ENCODE results near the gene KRABD2.

KRABD2 gene

DNA sequence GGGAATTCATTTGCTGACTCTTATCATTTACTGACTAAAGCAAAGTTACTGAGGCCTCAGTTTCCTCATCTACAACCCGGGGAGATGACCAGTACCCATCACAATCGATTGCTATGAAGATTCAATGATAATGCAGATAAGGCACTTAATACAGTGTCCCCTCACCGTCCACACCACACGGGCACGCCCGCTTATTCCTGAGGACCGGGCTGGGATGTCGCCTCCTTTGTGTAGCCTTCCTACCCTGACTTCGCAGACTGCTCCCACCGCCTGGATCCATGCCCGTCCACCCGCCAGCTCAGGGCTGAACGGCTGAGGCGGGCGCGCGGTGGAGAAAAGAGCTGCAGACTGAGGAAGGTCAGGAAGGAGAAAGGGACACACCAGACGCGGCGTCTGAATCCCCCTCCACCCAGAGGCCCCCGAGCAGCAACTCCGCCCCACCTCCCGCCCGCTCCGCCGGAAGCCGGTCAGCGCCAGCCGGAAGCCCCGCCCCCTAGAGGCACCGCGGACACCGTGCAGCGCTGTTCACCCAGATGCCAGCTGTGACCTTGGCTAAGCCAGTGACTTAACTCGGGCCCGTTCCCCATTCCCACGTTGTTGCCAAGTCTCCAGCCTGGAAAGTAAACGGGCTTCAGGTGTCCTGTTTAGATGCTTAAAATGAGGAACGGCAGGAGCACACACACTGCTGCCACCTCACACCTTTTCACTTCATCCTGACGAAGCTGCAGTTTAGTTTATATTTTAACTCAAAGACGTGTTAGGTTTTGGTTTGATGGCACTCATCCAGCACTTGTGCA is at the start of gene KRABD2:
TSS of gene KRABD2 (minus strand) at position 434 of the 797 bp plus-strand sequence.
- DNase-seq (peak; percentile 94 to 96 (median 95)), ATAC-seq (peak; percentile 97 to 99 (median 99))
- Histone ChIP-seq H3K4me1 (peaks cover 0 to 20% (median 14%) of the 10 kb centered on the region in 4 donors), H3K36me3 (peaks cover 10 to 45% (median 26%) of the 10 kb centered on the region in 4 donors), H3K4me3 (peak within 1 kb of the TSS; percentile 60 to 85 (median 73)), H3K27me3 (no peaks in the 10 kb centered on the region), H3K27ac (peak within 1 kb of the TSS; percentile 49 to 66 (median 57)), H3K9me3 (no peaks in the 10 kb centered on the region)
- peak; percentile 67 for TF ChIP-seq POLR2A (IDR thresholded peaks at IDR 0.05)
- TF ChIP-seq, protein P1, sequence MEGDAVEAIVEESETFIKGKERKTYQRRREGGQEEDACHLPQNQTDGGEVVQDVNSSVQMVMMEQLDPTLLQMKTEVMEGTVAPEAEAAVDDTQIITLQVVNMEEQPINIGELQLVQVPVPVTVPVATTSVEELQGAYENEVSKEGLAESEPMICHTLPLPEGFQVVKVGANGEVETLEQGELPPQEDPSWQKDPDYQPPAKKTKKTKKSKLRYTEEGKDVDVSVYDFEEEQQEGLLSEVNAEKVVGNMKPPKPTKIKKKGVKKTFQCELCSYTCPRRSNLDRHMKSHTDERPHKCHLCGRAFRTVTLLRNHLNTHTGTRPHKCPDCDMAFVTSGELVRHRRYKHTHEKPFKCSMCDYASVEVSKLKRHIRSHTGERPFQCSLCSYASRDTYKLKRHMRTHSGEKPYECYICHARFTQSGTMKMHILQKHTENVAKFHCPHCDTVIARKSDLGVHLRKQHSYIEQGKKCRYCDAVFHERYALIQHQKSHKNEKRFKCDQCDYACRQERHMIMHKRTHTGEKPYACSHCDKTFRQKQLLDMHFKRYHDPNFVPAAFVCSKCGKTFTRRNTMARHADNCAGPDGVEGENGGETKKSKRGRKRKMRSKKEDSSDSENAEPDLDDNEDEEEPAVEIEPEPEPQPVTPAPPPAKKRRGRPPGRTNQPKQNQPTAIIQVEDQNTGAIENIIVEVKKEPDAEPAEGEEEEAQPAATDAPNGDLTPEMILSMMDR (IDR thresholded peaks at IDR 0.05): peak; percentile 49 to 59 (median 54)
- 2% methylated on average over 16 of the region's 41 CpGs for WGBS (ENCODE audit: insufficient coverage, low coverage, low lambda C conversion rate, missing lambda C conversion rate)
- intact Hi-C loops (cut with DNase I): no loop called here

DNA sequence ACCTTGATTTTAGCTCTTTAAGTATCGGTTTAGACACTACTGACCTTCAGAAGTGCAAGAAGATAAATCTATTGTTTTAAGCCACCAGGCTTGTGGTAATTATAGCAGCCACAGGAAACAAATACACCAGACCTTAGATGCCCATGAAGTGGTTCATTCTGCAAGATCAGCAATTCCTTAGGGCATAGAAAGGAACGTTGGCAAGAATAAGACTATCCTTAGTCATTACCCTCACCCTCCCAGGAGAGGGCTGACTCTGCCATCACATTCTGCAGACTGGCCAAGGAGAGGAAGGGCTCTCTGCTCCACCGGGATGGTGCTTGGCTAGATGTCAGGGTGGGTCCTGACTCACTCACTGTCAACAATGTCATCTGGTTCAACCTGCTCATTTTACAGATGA is 45.1 kb upstream of the KRABD2 start:
- WGBS (ENCODE audit: insufficient coverage, low coverage, low lambda C conversion rate, missing lambda C conversion rate): no CpG with 5 or more reads among the region's 3 CpGs
- H3K4me3 ChIP-seq: no peak overlapping the region
- DNase-seq (peak in 1 of 3 donors; percentile 41), ATAC-seq (no peak)
- no peaks in the 10 kb centered on the region for H3K9me3 ChIP-seq
- H3K36me3 ChIP-seq: no peaks in the 10 kb centered on the region
- H3K27ac ChIP-seq: peak overlapping the region; percentile 24 to 87 (median 69)
- peaks cover 0 to 47% (median 20%) of the 10 kb centered on the region in 4 donors for H3K4me1 ChIP-seq
- TF ChIP-seq POLR2A (IDR thresholded peaks at IDR 0.05): no peak
- TF ChIP-seq, protein P1 (IDR thresholded peaks at IDR 0.05): no peak
- intact Hi-C loops (cut with DNase I): no loop called here
- H3K27me3 ChIP-seq: no peaks in the 10 kb centered on the region

DNA sequence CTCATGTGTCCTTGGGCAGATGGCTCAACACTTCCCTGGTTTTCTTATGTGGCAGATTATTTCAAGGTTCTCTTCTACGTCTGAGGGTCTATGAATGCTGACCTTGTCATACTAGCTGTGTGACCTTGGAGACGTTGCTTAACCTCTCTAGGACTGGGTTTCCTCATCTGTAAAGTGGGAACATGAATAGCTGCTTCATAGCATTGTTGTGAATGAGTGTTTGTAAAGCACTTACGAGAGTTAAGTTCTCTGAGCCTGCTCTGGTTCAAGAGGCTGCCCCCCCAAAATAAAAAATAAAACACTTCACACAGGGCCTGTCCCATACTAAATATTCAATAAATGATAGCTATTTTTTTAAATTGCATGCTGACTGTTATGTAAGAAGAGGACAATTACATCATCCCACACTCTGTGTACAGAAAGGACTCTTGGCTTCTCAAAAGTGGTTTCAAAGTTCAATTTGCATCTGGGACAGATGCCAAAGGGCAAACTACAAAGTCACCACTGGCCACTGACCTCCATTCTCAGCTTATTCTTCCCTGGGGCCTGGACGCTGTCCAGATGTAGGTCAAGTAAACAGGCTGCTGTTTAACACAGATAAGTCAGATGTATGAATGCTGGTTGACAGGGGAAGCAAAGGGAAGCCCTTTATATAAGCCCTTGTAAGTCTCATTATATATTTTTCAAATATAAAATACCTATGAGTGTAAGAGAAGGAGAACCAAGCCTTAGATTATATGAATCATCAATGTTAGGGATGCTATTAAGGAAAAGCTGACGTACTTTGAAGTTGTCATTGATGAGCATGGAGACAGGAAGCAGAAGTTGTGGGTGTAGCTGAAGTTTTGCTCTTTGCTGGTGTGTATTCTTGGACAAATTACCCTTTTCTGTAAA is 43.8 kb upstream of the KRABD2 start:
- H3K27me3 ChIP-seq: no peaks in the 10 kb centered on the region
- peak overlapping the region; percentile 72 to 87 (median 81) for H3K27ac ChIP-seq
- H3K36me3 ChIP-seq: no peaks in the 10 kb centered on the region
- intact Hi-C loops (cut with DNase I): no loop called here
- H3K4me1 ChIP-seq: peaks cover 0 to 35% (median 19%) of the 10 kb centered on the region in 4 donors
- ATAC-seq (peak; percentile 89 to 93 (median 90)), DNase-seq (peak; percentile 86 to 96 (median 90))
- 0% methylated on average over 4 of the region's 5 CpGs for WGBS (ENCODE audit: insufficient coverage, low coverage, low lambda C conversion rate, missing lambda C conversion rate)
- no peak overlapping the region for H3K4me3 ChIP-seq
- H3K9me3 ChIP-seq: no peaks in the 10 kb centered on the region
- no peak for TF ChIP-seq POLR2A (IDR thresholded peaks at IDR 0.05)
- TF ChIP-seq, protein P1 (IDR thresholded peaks at IDR 0.05): no peak

DNA sequence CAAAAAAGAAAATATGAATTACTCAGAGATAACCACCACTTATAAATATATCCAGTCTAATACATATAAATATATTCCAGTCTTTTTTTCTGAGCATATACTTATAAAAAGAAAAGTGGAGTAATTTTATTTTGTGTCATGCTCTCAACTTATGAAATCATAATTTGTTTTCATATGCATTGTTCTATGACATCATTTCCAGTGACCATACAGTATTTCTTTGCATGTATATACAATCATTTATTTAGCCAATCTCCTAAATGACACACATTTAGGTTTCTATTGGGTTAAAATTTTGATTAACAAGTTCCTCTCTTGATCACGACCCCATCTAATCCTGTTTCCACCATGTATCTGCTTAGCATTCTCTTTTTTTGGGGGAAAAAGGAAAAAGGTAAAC is 42.8 kb upstream of the KRABD2 start:
- peaks cover 0 to 35% (median 19%) of the 10 kb centered on the region in 4 donors for H3K4me1 ChIP-seq
- no peaks in the 10 kb centered on the region for H3K27me3 ChIP-seq
- no peak for ATAC-seq
- DNase-seq: no peak
- H3K4me3 ChIP-seq: no peak overlapping the region
- H3K27ac ChIP-seq: peak overlapping the region in 2 of 3 donors; percentile 81 to 87
- intact Hi-C loops (cut with DNase I): loop anchor here in 1 of 2 donors (10.0 kb wide), 1 partner anchor 55 kb away; no protein-coding TSS in a partner anchor
- 12% methylated on average over 1 of the region's 1 CpG for WGBS (ENCODE audit: insufficient coverage, low coverage, low lambda C conversion rate, missing lambda C conversion rate)
- TF ChIP-seq POLR2A (IDR thresholded peaks at IDR 0.05): no peak
- no peaks in the 10 kb centered on the region for H3K9me3 ChIP-seq
- no peaks in the 10 kb centered on the region for H3K36me3 ChIP-seq
